Measurements from ENCODE around the gene NREP.

The NREP gene

GRCh38 chr5:111764019-111764418 lies 7.0 kb upstream of the NREP start:
- no peak for DNase-seq

- DNase-seq: no peak
Observed at GRCh38 chr5:111762895-111763294, 5.9 kb upstream of the NREP start.

GRCh38 chr5:111758284-111758628 lies 1.3 kb upstream of the NREP start:
- no peak for DNase-seq

- peak; percentile 96 for DNase-seq
Observed at GRCh38 chr5:111757355-111758283, 625 bp upstream of the NREP start.

GRCh38 chr5:111755942-111756381 lies 1.0 kb downstream of the NREP start:
- no peak for DNase-seq

- no peak for DNase-seq
Observed at GRCh38 chr5:111755345-111755941, 1.6 kb downstream of the NREP start.

GRCh38 chr5:111753884-111754589 lies 3.0 kb downstream of the NREP start:
- no peak for DNase-seq

- DNase-seq: no peak
Observed at GRCh38 chr5:111752426-111752965, 4.5 kb downstream of the NREP start.

GRCh38 chr5:111749303-111750026 lies 7.5 kb downstream of the NREP start:
- DNase-seq: no peak

- DNase-seq: no peak
Observed at GRCh38 chr5:111748304-111748763, 8.7 kb downstream of the NREP start.

- no peak for DNase-seq
Observed at GRCh38 chr5:111747337-111747736, 9.7 kb downstream of the NREP start.

GRCh38 chr5:111746791-111747190 lies 10.2 kb downstream of the NREP start:
- no peak for DNase-seq

- DNase-seq: no peak
Observed at GRCh38 chr5:111745075-111745739, 11.8 kb downstream of the NREP start.

GRCh38 chr5:111744455-111744854 lies 12.5 kb downstream of the NREP start:
- no peak for DNase-seq

- DNase-seq: no peak
Observed at GRCh38 chr5:111743988-111744387, 13.0 kb downstream of the NREP start.

- no peak for DNase-seq
Observed at GRCh38 chr5:111743512-111743911, 13.5 kb downstream of the NREP start.

- DNase-seq: peak; percentile 78
Observed at GRCh38 chr5:111742177-111742994, 14.6 kb downstream of the NREP start.

- no peak for DNase-seq
Observed at GRCh38 chr5:111741278-111741677, 15.7 kb downstream of the NREP start.

GRCh38 chr5:111739416-111739815 lies 17.6 kb downstream of the NREP start:
- DNase-seq: no peak

- no peak for DNase-seq
Observed at GRCh38 chr5:111738118-111738517, 18.9 kb downstream of the NREP start.

GRCh38 chr5:111737716-111738115 lies 19.3 kb downstream of the NREP start:
- DNase-seq: no peak

Measured in left hindlimb (tissue), 1 donor.